Measurements from ENCODE around the gene DNAH1. TPM values are rescaled to one million over a fixed set of nuclear protein-coding genes. Genes with fewer than 3 reads are reported as not detected.

The DNAH1 gene
- total RNA-seq, 1 experiment from 2014 or later = 2.4 TPM

- Histone ChIP-seq H3K27ac (ENCODE audit: low read length) (no peak overlapping the region), H3K36me3 (ENCODE audit: control insufficient read depth, insufficient read depth, low read length) (no peaks in the 10 kb centered on the region), H3K27me3 (ENCODE audit: control insufficient read depth, insufficient read depth, low read length) (no peaks in the 10 kb centered on the region), H3K4me1 (ENCODE audit: control insufficient read depth, insufficient read depth, low read length) (no peaks in the 10 kb centered on the region), H3K4me3 (ENCODE audit: low read depth in 2 of 2, low read length in 2 of 2) (no peak overlapping the region), H3K9me3 (ENCODE audit: control insufficient read depth, insufficient read depth, low read depth, low read length) (no peaks in the 10 kb centered on the region)
- TF ChIP-seq TCF7L2 (IDR thresholded peaks at IDR 0.05; ENCODE audit: low read depth, low read length) = no peak
- TF ChIP-seq CTCF (IDR thresholded peaks at IDR 0.05) = no peak
- TF ChIP-seq SIN3A (IDR thresholded peaks at IDR 0.05; ENCODE audit: borderline replicate concordance, insufficient read depth, low read depth, low read length) = no peak
- TF ChIP-seq POLR2AphosphoS5 (IDR thresholded peaks at IDR 0.05; ENCODE audit: low read depth, low read length) = no peak
- TF ChIP-seq, protein P1, sequence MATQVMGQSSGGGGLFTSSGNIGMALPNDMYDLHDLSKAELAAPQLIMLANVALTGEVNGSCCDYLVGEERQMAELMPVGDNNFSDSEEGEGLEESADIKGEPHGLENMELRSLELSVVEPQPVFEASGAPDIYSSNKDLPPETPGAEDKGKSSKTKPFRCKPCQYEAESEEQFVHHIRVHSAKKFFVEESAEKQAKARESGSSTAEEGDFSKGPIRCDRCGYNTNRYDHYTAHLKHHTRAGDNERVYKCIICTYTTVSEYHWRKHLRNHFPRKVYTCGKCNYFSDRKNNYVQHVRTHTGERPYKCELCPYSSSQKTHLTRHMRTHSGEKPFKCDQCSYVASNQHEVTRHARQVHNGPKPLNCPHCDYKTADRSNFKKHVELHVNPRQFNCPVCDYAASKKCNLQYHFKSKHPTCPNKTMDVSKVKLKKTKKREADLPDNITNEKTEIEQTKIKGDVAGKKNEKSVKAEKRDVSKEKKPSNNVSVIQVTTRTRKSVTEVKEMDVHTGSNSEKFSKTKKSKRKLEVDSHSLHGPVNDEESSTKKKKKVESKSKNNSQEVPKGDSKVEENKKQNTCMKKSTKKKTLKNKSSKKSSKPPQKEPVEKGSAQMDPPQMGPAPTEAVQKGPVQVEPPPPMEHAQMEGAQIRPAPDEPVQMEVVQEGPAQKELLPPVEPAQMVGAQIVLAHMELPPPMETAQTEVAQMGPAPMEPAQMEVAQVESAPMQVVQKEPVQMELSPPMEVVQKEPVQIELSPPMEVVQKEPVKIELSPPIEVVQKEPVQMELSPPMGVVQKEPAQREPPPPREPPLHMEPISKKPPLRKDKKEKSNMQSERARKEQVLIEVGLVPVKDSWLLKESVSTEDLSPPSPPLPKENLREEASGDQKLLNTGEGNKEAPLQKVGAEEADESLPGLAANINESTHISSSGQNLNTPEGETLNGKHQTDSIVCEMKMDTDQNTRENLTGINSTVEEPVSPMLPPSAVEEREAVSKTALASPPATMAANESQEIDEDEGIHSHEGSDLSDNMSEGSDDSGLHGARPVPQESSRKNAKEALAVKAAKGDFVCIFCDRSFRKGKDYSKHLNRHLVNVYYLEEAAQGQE (IDR thresholded peaks at IDR 0.05; ENCODE audit: insufficient read depth in 1 of 2, low read depth in 2 of 2, low read length in 1 of 2) = no peak
- ATAC-seq (no peak), DNase-seq (ENCODE audit: low read depth, low spot score) (no peak)
- intact Hi-C loops (cut with micrococcal nuclease; ENCODE audit: unreplicated experiment) = no loop called here
- ChIA-PET CTCF (no interaction called here), POLR2A (no interaction called here)
- in situ Hi-C loops (cut with HindIII; ENCODE audit: low pct_unique_long_range_greater_than_20kb, low sequenced_read_pairs) = no loop called here
- no TSS peak for BruUV-seq (replicated peaks)
Observed at GRCh38 chr3:52353291-52353855, 37.3 kb downstream of the DNAH1 start.

GRCh38 chr3:52354676-52355075 is 38.6 kb downstream of the DNAH1 start:
- Histone ChIP-seq H3K27me3 (ENCODE audit: control insufficient read depth, insufficient read depth, low read length) (no peaks in the 10 kb centered on the region), H3K27ac (ENCODE audit: low read length) (no peak overlapping the region), H3K9me3 (ENCODE audit: control insufficient read depth, insufficient read depth, low read depth, low read length) (no peaks in the 10 kb centered on the region), H3K36me3 (ENCODE audit: control insufficient read depth, insufficient read depth, low read length) (no peaks in the 10 kb centered on the region), H3K4me1 (ENCODE audit: control insufficient read depth, insufficient read depth, low read length) (no peaks in the 10 kb centered on the region), H3K4me3 (ENCODE audit: low read depth in 2 of 2, low read length in 2 of 2) (no peak overlapping the region)
- in situ Hi-C loops (cut with HindIII; ENCODE audit: low pct_unique_long_range_greater_than_20kb, low sequenced_read_pairs) = no loop called here
- BruUV-seq (replicated peaks) = no TSS peak
- DNase-seq (ENCODE audit: low read depth, low spot score) (no peak), ATAC-seq (no peak)
- intact Hi-C loops (cut with micrococcal nuclease; ENCODE audit: unreplicated experiment) = no loop called here
- ChIA-PET CTCF (no interaction called here), POLR2A (no interaction called here)
- no peak for TF ChIP-seq POLR2AphosphoS5 (IDR thresholded peaks at IDR 0.05; ENCODE audit: low read depth, low read length)
- TF ChIP-seq, protein P1 (IDR thresholded peaks at IDR 0.05; ENCODE audit: insufficient read depth in 1 of 2, low read depth in 2 of 2, low read length in 1 of 2) = no peak
- TF ChIP-seq CTCF (IDR thresholded peaks at IDR 0.05) = no peak
- no peak for TF ChIP-seq SIN3A (IDR thresholded peaks at IDR 0.05; ENCODE audit: borderline replicate concordance, insufficient read depth, low read depth, low read length)
- no peak for TF ChIP-seq TCF7L2 (IDR thresholded peaks at IDR 0.05; ENCODE audit: low read depth, low read length)

Data from Panc1 (cell line).